Right lobe of liver (tissue), 6 donors: ENCODE data around the gene LSP1. TPM values are rescaled to one million over a fixed set of nuclear protein-coding genes. Genes with fewer than 3 reads are reported as not detected.

ENCODE experiments used
- ATAC-seq, 4 donors: fragments of 200-7000 bp; cut with Tn5 transposase; one replicate each; pipeline ENCODE4 v1.9.1; 2020; ENCODE audit warnings: mild to moderate bottlenecking in 4 of 4, moderate library complexity in 4 of 4
- DNase-seq, 3 donors: peaks; one replicate each; pipeline ENCODE4 v3.0.0-alpha.2; 2020
- H3K27ac ChIP-seq, 3 donors: fragments of 200-600 bp; one replicate each; pipeline ENCODE4 v1.8.0; 2022
- H3K27me3 ChIP-seq, 2 donors: fragments of 200-600 bp; one replicate each; pipeline ENCODE4 v1.8.0; 2022
- H3K36me3 ChIP-seq, 4 donors: fragments of 200-600 bp; sonication (generic) in 1 of 4; one replicate each; pipeline versions ENCODE4 v1.5.1 to v1.8.0; 2017 to 2022; ENCODE audit warnings: control low read depth in 1 of 4
- H3K4me1 ChIP-seq, 4 donors: fragments of 200-600 bp; sonication (generic) in 1 of 4; one replicate each; pipeline versions ENCODE4 v1.5.1 to v1.8.0; 2017 to 2022; ENCODE audit warnings: control low read depth in 1 of 4
- H3K4me3 ChIP-seq, 3 donors: fragments of 200-600 bp; one replicate each; pipeline ENCODE4 v1.8.0; 2022
- H3K9me3 ChIP-seq, 4 donors: fragments of 200-600 bp; sonication (generic) in 1 of 4; one replicate each; pipeline versions ENCODE4 v1.5.1 to v1.8.0; 2017 to 2022; ENCODE audit warnings: control low read depth in 1 of 4
- POLR2A ChIP-seq: fragments of 450-650 bp; IDR thresholded peaks from one replicate; pipeline ENCODE4 v1.6.1; 2017; ENCODE audit warnings: antibody characterized with exemption, mild to moderate bottlenecking
- WGBS: methylation state at CpG from one replicate; pipeline ENCODE4 v1.1.6; 2018; ENCODE audit warnings: low coverage, low lambda C conversion rate; ENCODE audit not compliant: insufficient coverage; ENCODE audit errors: missing lambda C conversion rate; 5-methylcytosine and 5-hydroxymethylcytosine counted together
- intact Hi-C, 2 donors: fragments of 100-400 bp; cut with DNase I; formaldehyde crosslinking; loops; one replicate each; pipeline versions ENCODE4 v1.11.2 to v1.14.1; 2022
- total RNA-seq, 6 experiments: library from RNA; depleted of rRNA in 2 of 6; stranded (reverse); fragments of >200 nt in 2 of 6; fragmentation: NEBNext Ultra II Directional in 3 of 6; extraction: Animal tissue kit (Norgen Biotek cat#: 25700) in 3 of 6; gene quantifications; one replicate each; pipeline versions ENCODE4 v1.1.0 to v1.2.4, GENCODE V29; 2016 to 2023
- TF ChIP-seq, protein P1 (sequence below), 4 donors: fragments of 200-600 bp in 3 of 4; fragments of 450-650 bp in 1 of 4; IDR thresholded peaks; one replicate each; pipeline versions ENCODE4 v1.5.1 to v1.8.0; 2016 to 2022; ENCODE audit warnings: antibody characterized with exemption in 4 of 4, mild to moderate bottlenecking in 2 of 4
- donor health status: DM: no; HTN: yes; CAD: no.
- donor health status: DM: no; HTN: no; CAD: no.
- donor health status: DM: no; HTN: no; CAD: no.
- donor health status: DM: no; HTN: yes; CAD: no.
- donor health status: DM: no; HTN: yes; CAD: no.

Gene LSP1
- total RNA-seq, 6 experiments from 2014 or later: 2.3 to 20.6 (median 8.8) TPM

DNA sequence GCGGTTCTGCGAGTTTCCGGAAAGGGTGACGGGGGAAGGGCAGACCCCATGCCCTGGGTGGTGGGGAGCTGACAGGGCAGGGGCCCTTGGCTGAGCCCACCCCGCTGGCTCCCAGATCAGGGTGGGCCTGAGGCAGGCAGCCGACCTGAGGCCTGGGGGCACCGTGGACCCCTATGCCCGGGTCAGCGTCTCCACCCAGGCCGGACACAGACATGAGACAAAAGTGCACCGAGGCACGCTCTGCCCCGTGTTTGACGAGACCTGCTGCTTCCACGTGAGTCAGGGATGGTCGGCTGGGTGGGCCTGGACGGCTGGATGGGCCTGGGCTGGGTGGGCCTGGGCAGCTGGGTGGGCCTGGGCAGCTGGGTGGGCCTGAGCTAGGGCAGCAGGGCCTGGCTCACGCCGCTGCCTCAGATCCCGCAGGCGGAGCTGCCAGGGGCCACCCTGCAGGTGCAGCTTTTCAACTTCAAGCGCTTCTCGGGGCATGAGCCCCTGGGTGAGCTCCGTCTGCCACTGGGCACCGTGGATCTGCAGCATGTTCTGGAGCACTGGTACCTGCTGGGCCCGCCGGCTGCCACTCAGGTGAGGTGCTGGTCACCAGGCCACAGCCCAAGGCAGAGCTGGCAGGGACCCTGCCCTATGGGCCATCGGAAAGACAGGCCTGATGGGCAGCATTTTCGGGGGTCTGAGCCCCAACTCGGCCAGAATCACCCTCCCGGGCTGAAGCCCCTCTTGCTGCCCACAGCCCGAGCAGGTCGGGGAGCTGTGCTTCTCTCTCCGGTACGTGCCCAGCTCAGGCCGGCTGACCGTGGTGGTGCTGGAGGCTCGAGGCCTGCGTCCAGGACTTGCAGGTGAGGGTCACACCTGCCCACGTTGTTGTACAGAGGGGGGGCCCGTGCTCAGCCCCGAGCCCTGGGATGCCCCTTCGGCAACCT, 16.6 kb upstream of the LSP1 start:
- Histone ChIP-seq H3K36me3 (no peaks in the 10 kb centered on the region), H3K4me1 (peaks cover 0 to 7% (median under 1%) of the 10 kb centered on the region in 4 donors), H3K9me3 (no peaks in the 10 kb centered on the region), H3K27ac (no peak overlapping the region), H3K27me3 (no peaks in the 10 kb centered on the region), H3K4me3 (no peak overlapping the region)
- no CpG with 5 or more reads among the region's 43 CpGs for WGBS
- DNase-seq: peak in 2 of 3 donors; percentile 26 to 60
- intact Hi-C loops: loop anchor here in 1 of 2 donors (10.0 kb wide), 1 partner anchor 319 kb away; no protein-coding TSS in a partner anchor
- no peak for ATAC-seq
- TF ChIP-seq POLR2A: no peak
- TF ChIP-seq, protein P1, sequence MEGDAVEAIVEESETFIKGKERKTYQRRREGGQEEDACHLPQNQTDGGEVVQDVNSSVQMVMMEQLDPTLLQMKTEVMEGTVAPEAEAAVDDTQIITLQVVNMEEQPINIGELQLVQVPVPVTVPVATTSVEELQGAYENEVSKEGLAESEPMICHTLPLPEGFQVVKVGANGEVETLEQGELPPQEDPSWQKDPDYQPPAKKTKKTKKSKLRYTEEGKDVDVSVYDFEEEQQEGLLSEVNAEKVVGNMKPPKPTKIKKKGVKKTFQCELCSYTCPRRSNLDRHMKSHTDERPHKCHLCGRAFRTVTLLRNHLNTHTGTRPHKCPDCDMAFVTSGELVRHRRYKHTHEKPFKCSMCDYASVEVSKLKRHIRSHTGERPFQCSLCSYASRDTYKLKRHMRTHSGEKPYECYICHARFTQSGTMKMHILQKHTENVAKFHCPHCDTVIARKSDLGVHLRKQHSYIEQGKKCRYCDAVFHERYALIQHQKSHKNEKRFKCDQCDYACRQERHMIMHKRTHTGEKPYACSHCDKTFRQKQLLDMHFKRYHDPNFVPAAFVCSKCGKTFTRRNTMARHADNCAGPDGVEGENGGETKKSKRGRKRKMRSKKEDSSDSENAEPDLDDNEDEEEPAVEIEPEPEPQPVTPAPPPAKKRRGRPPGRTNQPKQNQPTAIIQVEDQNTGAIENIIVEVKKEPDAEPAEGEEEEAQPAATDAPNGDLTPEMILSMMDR (IDR thresholded peaks at IDR 0.05): no peak

DNA sequence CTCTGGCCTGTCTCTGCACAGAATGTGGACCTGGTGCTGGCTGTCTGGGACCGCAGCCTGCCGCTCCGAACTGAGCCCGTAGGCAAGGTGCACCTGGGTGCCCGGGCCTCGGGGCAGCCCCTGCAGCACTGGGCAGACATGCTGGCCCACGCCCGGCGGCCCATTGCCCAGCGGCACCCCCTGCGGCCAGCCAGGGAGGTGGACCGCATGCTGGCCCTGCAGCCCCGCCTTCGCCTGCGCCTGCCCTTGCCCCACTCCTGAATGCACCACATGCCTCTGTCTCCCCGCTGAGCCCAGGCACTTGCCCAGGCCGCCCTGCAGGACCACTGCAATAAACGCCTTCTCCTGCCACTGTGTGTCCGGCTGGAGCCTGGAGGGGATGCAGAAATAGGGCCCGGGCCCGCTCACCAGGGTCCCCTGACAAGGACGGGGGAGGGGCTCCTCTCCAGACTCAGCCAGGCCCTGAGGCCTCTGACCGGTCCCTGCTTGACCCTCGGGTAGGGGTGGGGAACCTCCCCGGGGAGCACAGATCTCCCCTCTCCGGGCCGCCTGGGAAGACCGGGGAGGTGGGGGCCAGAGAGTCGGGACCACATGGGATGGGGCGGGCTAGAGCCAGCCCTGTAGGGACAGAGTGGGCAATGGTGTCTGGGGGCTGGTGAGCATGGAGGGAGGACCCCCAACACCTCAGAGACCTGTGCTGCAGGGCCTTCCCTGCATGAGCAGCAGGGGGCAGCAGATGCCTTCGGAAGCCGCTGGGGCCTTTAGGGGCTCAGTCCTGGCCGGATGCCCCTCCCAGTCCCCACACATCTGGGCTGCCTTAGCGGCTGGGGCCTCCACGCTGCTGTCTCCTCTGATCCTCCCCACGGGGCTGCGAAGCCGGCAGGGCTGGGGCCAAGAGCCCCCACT, 15.5 kb upstream of the LSP1 start:
- WGBS: 10% methylated on average over 4 of the region's 38 CpGs
- intact Hi-C loops: loop anchor here in 1 of 2 donors (10.0 kb wide), 1 partner anchor 317 kb away; no protein-coding TSS in a partner anchor
- TF ChIP-seq, protein P1 (IDR thresholded peaks at IDR 0.05): peak; percentile 76 to 80 (median 78)
- TF ChIP-seq POLR2A: no peak
- Histone ChIP-seq H3K27ac (no peak overlapping the region), H3K4me1 (peaks cover 0 to 9% (median 0%) of the 10 kb centered on the region in 4 donors), H3K9me3 (no peaks in the 10 kb centered on the region), H3K27me3 (no peaks in the 10 kb centered on the region), H3K4me3 (no peak overlapping the region), H3K36me3 (no peaks in the 10 kb centered on the region)
- ATAC-seq (peak; percentile 31 to 54 (median 34)), DNase-seq (peak in 2 of 3 donors; percentile 65 to 74)

DNA sequence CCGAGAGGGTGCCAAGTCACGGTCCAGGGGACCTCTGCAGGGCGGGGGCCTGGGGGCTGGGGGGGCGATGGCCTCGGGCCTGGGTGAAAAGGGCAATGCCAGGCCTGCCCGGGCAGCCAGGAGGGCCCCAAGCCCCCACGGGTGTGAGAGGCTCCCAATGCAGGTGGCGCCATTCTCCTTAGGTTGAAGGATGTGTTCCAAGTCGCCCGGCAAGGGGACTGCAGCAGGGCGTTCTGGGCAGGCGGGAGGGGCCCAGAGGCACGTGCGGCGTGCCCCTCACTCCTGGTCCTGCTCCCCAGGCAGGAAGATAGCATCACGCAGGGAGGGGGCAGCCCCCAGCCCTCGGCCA, 14.8 kb upstream of the LSP1 start:
- Histone ChIP-seq H3K9me3 (no peaks in the 10 kb centered on the region), H3K4me3 (no peak overlapping the region), H3K27ac (no peak overlapping the region), H3K4me1 (peaks cover 0 to 4% (median 0%) of the 10 kb centered on the region in 4 donors), H3K27me3 (no peaks in the 10 kb centered on the region), H3K36me3 (no peaks in the 10 kb centered on the region)
- intact Hi-C loops: loop anchor here in 1 of 2 donors (10.0 kb wide), 1 partner anchor 317 kb away; no protein-coding TSS in a partner anchor
- no peak for DNase-seq
- no CpG with 5 or more reads among the region's 17 CpGs for WGBS
- TF ChIP-seq POLR2A: no peak
- TF ChIP-seq, protein P1 (IDR thresholded peaks at IDR 0.05): peak in 1 of 4 donors; percentile 2
- no peak for ATAC-seq

DNA sequence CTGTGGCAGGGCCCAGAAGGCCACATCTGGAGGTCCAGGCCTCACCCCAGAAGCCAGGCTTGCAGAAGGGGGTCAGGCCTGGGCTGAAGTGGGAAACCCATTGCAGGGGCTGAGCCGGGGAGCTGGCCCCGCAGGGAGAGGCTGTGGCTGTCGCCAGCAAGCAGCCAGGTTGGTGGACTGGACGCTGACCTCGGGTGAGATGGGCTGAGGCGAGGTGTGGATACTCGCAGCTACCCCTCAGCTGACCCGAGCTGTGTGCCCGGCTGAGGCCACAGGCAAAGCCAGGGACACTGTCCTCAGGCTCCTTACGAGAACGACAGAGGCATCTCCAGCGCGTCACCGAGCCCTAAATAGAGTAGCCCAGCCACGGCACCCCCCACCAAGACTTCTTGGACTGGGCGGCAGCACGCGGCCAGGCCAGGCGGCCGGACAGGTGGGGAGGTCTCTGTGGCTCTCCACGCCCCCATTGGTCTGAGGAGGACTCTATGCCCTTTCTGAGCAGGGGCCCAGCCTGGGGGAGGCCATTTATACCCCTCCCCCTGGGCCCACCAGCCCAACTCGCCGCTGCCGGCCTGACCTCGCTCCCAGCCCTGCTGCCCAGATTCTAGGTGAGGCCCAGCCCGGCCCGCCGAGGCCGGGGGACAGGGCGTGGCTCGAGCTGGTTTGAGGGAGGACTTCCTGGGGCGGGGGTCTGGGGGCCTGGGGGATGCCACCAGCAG, 14.3 kb upstream of the LSP1 start, which contains the start of gene TNNI2:
TSS of gene TNNI2 (plus strand) at position 556 of the 719 bp plus-strand sequence. CDS start 716 bp downstream, outside the sequence.
- H3K9me3 ChIP-seq: no peaks in the 10 kb centered on the region
- peaks cover 0 to 4% (median 0%) of the 10 kb centered on the region in 4 donors for H3K4me1 ChIP-seq
- no peaks in the 10 kb centered on the region for H3K27me3 ChIP-seq
- WGBS: no CpG with 5 or more reads among the region's 32 CpGs
- TF ChIP-seq POLR2A: no peak
- TF ChIP-seq, protein P1 (IDR thresholded peaks at IDR 0.05): no peak
- DNase-seq: peak in 2 of 3 donors; percentile 35 to 60
- H3K27ac ChIP-seq: peak within 1 kb of the TSS in 1 of 3 donors; percentile 49
- intact Hi-C loops: loop anchor here in 1 of 2 donors (10.0 kb wide), 1 partner anchor 316 kb away; no protein-coding TSS in a partner anchor
- H3K36me3 ChIP-seq: no peaks in the 10 kb centered on the region
- no peak for ATAC-seq
- no peak within 1 kb of the TSS for H3K4me3 ChIP-seq
